NCI-H2081 (cell line): Measurements from ENCODE around the gene KCNQ1OT1.

Source experiments
- DNase-seq, 2 experiments: peaks; one replicate each; lab custom pipeline; 2025; lab: John Stamatoyannopoulos, UW

Gene KCNQ1OT1

GRCh38 chr11:2667940-2668339, 31.9 kb downstream of the KCNQ1OT1 start:
- DNase-seq: no peak

- DNase-seq: no peak
Observed at GRCh38 chr11:2666828-2667570, 32.8 kb downstream of the KCNQ1OT1 start.

- DNase-seq: no peak
Observed at GRCh38 chr11:2666401-2666741, 33.4 kb downstream of the KCNQ1OT1 start.

GRCh38 chr11:2665526-2666400, 34.0 kb downstream of the KCNQ1OT1 start:
- DNase-seq: no peak

- no peak for DNase-seq
Observed at GRCh38 chr11:2664791-2665525, 34.8 kb downstream of the KCNQ1OT1 start.

GRCh38 chr11:2664376-2664775, 35.4 kb downstream of the KCNQ1OT1 start:
- no peak for DNase-seq

GRCh38 chr11:2663915-2664314, 35.9 kb downstream of the KCNQ1OT1 start:
- DNase-seq: no peak

GRCh38 chr11:2663506-2663905, 36.3 kb downstream of the KCNQ1OT1 start:
- no peak for DNase-seq

- no peak for DNase-seq
Observed at GRCh38 chr11:2662430-2663299, 37.1 kb downstream of the KCNQ1OT1 start.

- DNase-seq: no peak
Observed at GRCh38 chr11:2662024-2662312, 37.8 kb downstream of the KCNQ1OT1 start.

- DNase-seq: no peak
Observed at GRCh38 chr11:2661173-2662023, 38.4 kb downstream of the KCNQ1OT1 start.

GRCh38 chr11:2660357-2660939, 39.3 kb downstream of the KCNQ1OT1 start:
- DNase-seq: no peak

- DNase-seq: no peak
Observed at GRCh38 chr11:2657697-2658284, 42.0 kb downstream of the KCNQ1OT1 start.

- no peak for DNase-seq
Observed at GRCh38 chr11:2656859-2657258, 42.9 kb downstream of the KCNQ1OT1 start.

GRCh38 chr11:2655834-2656622, 43.8 kb downstream of the KCNQ1OT1 start:
- DNase-seq: no peak

- DNase-seq: no peak
Observed at GRCh38 chr11:2655016-2655719, 44.6 kb downstream of the KCNQ1OT1 start.

- no peak for DNase-seq
Observed at GRCh38 chr11:2653930-2654739, 45.7 kb downstream of the KCNQ1OT1 start.

- DNase-seq: no peak
Observed at GRCh38 chr11:2653198-2653551, 46.6 kb downstream of the KCNQ1OT1 start.
